HFFc6 (cell line): ENCODE results near the gene EIF4G2. TPM values are rescaled to one million over a fixed set of nuclear protein-coding genes. Genes with fewer than 3 reads are reported as not detected.

Experiments used
- DNase-seq: peaks from one replicate; pipeline ENCODE4 v3.0.0-alpha.2; 2018
- H3K27ac Mint-ChIP-seq: 2 replicates; pipeline ENCODE4 v1.8.0; 2020; ENCODE audit warnings: mild to moderate bottlenecking, mixed read lengths
- H3K27me3 Mint-ChIP-seq: 2 replicates; pipeline ENCODE4 v1.8.0; 2021; ENCODE audit warnings: mild to moderate bottlenecking, moderate library complexity, mixed read lengths; ENCODE audit not compliant: insufficient read depth
- H3K36me3 Mint-ChIP-seq: 2 replicates; pipeline ENCODE4 v1.8.0; 2021; ENCODE audit warnings: low read depth, mixed read lengths
- H3K4me1 Mint-ChIP-seq: 2 replicates; pipeline ENCODE4 v1.8.0; 2020; ENCODE audit warnings: low read depth, mixed read lengths
- H3K4me3 Mint-ChIP-seq: 2 replicates; pipeline ENCODE4 v1.8.0; 2020; ENCODE audit warnings: mild to moderate bottlenecking, moderate library complexity, mixed read lengths
- H3K9me3 Mint-ChIP-seq: 2 replicates; pipeline ENCODE4 v1.8.0; 2020; ENCODE audit warnings: mild to moderate bottlenecking, mixed read lengths
- CTCF ChIP-seq: fragments of 200-600 bp; sonication (generic); IDR thresholded peaks from 2 replicates; pipeline ENCODE4 v1.5.0; 2021; ENCODE audit warnings: antibody characterized with exemption, mild to moderate bottlenecking
- long read RNA-seq: library from polyadenylated mRNA; unstranded; transcript quantifications from one replicate; pipeline ENCODE4 v2.0.0, GENCODE V29; 2019
- total RNA-seq, 6 experiments: library from RNA; stranded (reverse); fragmentation: NEBNext Ultra II Directional; extraction: Animal tissue kit (Norgen Biotek cat#: 25700); gene quantifications; 2 replicates in 1 of 6; 3 replicates in 5 of 6; pipeline ENCODE4 v1.2.3, GENCODE V29; 2021

The EIF4G2 gene
- 1,000 to 10,000 TPM; 1,163 to 1,334 (median 1,242) TPM for total RNA-seq
- long read RNA-seq, transcript EIF4G2-201 (22 exons, 3,978 nt) = major isoform, 388 of 642 reads
- long read RNA-seq, transcript EIF4G2-205 (21 exons, 3,654 nt) = minor isoform, 5 of 642 reads
- long read RNA-seq, transcript EIF4G2-204 (3 exons, 690 nt) = minor isoform, 5 of 642 reads
- long read RNA-seq, transcript EIF4G2-202 (21 exons, 3,346 nt) = minor isoform, 41 of 642 reads
- long read RNA-seq, partial matches to known transcripts = 157 of 642 reads
- long read RNA-seq, other reads (novel, unspliced or antisense) = 45 of 642 reads

GRCh38 chr11:10808553-10809372 is at the start of gene EIF4G2:
EIF4G2 (minus strand) TSS chr11:10808926.
- Mint-ChIP-seq H3K27ac (peak within 1 kb of the TSS; percentile 98), H3K4me3 (peak within 1 kb of the TSS; percentile 98), H3K36me3 (peaks cover 37% of the 10 kb centered on the region), H3K27me3 (peaks cover 13% of the 10 kb centered on the region), H3K4me1 (peaks cover 47% of the 10 kb centered on the region), H3K9me3 (no peaks in the 10 kb centered on the region)
- TF ChIP-seq CTCF = peak; percentile 13; the same call in 1 of the 2 replicates
- peak; percentile 99 for DNase-seq

GRCh38 chr11:10857709-10858438 is 49.1 kb upstream of the EIF4G2 start, which contains the start of gene ZBED5:
ZBED5 (minus strand) TSS chr11:10858053; CDS start chr11:10854945, 3,108 bp downstream.
- peak within 1 kb of the TSS; percentile 99 for H3K27ac Mint-ChIP-seq
- TF ChIP-seq CTCF = peak; percentile 64
- H3K9me3 Mint-ChIP-seq = no peaks in the 10 kb centered on the region
- peak; percentile 97 for DNase-seq
- H3K27me3 Mint-ChIP-seq = peaks cover 5% of the 10 kb centered on the region; the same call in 1 of the 2 replicates
- peak within 1 kb of the TSS; percentile 99 for H3K4me3 Mint-ChIP-seq
- peaks cover 30% of the 10 kb centered on the region for H3K36me3 Mint-ChIP-seq
- H3K4me1 Mint-ChIP-seq = peaks cover 38% of the 10 kb centered on the region

GRCh38 chr11:10857459-10857708 is 48.7 kb upstream of the EIF4G2 start:
- Mint-ChIP-seq H3K9me3 (no peaks in the 10 kb centered on the region), H3K27ac (peak overlapping the region; percentile 99), H3K27me3 (peaks cover 5% of the 10 kb centered on the region; the same call in 1 of the 2 replicates), H3K4me3 (peak overlapping the region; percentile 99), H3K36me3 (peaks cover 32% of the 10 kb centered on the region), H3K4me1 (peaks cover 33% of the 10 kb centered on the region)
- no peak for TF ChIP-seq CTCF
- DNase-seq = no peak

GRCh38 chr11:10856689-10857458 is 48.1 kb upstream of the EIF4G2 start:
- peaks cover 5% of the 10 kb centered on the region; the same call in 1 of the 2 replicates for H3K27me3 Mint-ChIP-seq
- H3K27ac Mint-ChIP-seq = peak overlapping the region; percentile 99
- peaks cover 37% of the 10 kb centered on the region for H3K36me3 Mint-ChIP-seq
- peak overlapping the region; percentile 99 for H3K4me3 Mint-ChIP-seq
- TF ChIP-seq CTCF = no peak
- DNase-seq = peak; percentile 17
- H3K9me3 Mint-ChIP-seq = no peaks in the 10 kb centered on the region
- peaks cover 29% of the 10 kb centered on the region for H3K4me1 Mint-ChIP-seq

- Mint-ChIP-seq H3K4me3 (no peak overlapping the region), H3K4me1 (peaks cover 28% of the 10 kb centered on the region), H3K9me3 (no peaks in the 10 kb centered on the region), H3K27ac (no peak overlapping the region), H3K27me3 (peaks cover 5% of the 10 kb centered on the region; the same call in 1 of the 2 replicates), H3K36me3 (peaks cover 45% of the 10 kb centered on the region)
- no peak for TF ChIP-seq CTCF
- DNase-seq = no peak
Observed at GRCh38 chr11:10855295-10855694, 46.6 kb upstream of the EIF4G2 start.
